Testis (tissue), 2 donors: ENCODE results near the gene CYS1.

Experiments used
- CTCF ChIP-seq, 3 experiments: fragments of 450-650 bp in 2 of 3; fragments of 200-600 bp in 1 of 3; sonication (generic) in 1 of 3; IDR thresholded peaks; one replicate each; pipeline ENCODE4 v1.5.1; 2016 to 2019; ENCODE audit warnings: antibody characterized with exemption in 3 of 3, mild to moderate bottlenecking in 2 of 3, moderate library complexity in 1 of 3
- POLR2A ChIP-seq: fragments of 450-650 bp; IDR thresholded peaks from one replicate; pipeline ENCODE4 v1.6.1; 2017; ENCODE audit warnings: antibody characterized with exemption, mild to moderate bottlenecking, moderate library complexity

- TF ChIP-seq CTCF (IDR thresholded peaks at IDR 0.05): no peak
- TF ChIP-seq POLR2A: no peak
Observed at GRCh38 chr2:10075101-10075500, 5.1 kb downstream of the CYS1 start.
